Stimulated activated memory B cell treated with anti-CD40 and anti-IgM and Interleukin-4, amounts not matched to agents 10 μg/mL and 1 μg/mL and 100 μg/mL, for 72 hours (primary cell): ENCODE data around the gene CENPH.

Source experiments
- ATAC-seq: fragments of 150-1000 bp; cut with Tn5 transposase; 2 replicates; pipeline ENCODE4 v1.10.0; 2021
- H3K27ac Mint-ChIP-seq: one replicate; pipeline ENCODE4 v1.8.0; 2022; ENCODE audit warnings: mild to moderate bottlenecking, mixed read lengths
- H3K27me3 Mint-ChIP-seq: one replicate; pipeline ENCODE4 v1.8.0; 2022; ENCODE audit warnings: mixed read lengths
- H3K36me3 Mint-ChIP-seq: one replicate; pipeline ENCODE4 v1.8.0; 2022; ENCODE audit warnings: mixed read lengths
- H3K4me1 Mint-ChIP-seq: one replicate; pipeline ENCODE4 v1.8.0; 2022; ENCODE audit warnings: mixed read lengths
- H3K4me3 Mint-ChIP-seq: one replicate; pipeline ENCODE4 v1.8.0; 2022; ENCODE audit warnings: mild to moderate bottlenecking, moderate library complexity, mixed read lengths
- H3K9me3 Mint-ChIP-seq: one replicate; pipeline ENCODE4 v1.8.0; 2022; ENCODE audit warnings: mixed read lengths

The CENPH gene

DNA sequence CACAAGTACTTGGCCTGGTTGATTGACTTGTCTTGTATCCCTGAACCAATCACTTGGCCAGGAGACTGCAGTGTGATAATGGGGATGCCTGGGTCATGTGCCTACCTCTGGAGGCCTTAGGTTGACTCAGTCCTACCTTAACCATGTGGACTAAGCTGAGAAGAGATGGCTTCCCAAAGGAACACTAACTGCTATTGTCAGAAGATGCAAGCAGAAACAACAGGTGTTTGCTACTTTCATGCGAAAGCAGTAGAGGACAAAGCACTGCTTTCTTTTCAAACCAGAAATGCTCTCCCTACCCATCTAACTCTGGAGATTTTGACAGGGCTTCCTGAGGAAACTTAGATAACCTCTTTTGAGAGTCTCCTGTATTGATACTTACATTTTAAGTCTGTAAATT is 68.2 kb downstream of the CENPH start:
- ATAC-seq, result no peak
- Mint-ChIP-seq H3K36me3 (peaks cover 44% of the 10 kb centered on the region), H3K4me1 (no peaks in the 10 kb centered on the region), H3K27ac (no peak overlapping the region), H3K4me3 (no peak overlapping the region), H3K9me3 (no peaks in the 10 kb centered on the region), H3K27me3 (no peaks in the 10 kb centered on the region)
